DMS79 (cell line): ENCODE measurements around the gene TRABD2B.

Source experiments
- DNase-seq: peaks from one replicate; lab custom pipeline; 2025; lab: John Stamatoyannopoulos, UW

Gene TRABD2B

DNA sequence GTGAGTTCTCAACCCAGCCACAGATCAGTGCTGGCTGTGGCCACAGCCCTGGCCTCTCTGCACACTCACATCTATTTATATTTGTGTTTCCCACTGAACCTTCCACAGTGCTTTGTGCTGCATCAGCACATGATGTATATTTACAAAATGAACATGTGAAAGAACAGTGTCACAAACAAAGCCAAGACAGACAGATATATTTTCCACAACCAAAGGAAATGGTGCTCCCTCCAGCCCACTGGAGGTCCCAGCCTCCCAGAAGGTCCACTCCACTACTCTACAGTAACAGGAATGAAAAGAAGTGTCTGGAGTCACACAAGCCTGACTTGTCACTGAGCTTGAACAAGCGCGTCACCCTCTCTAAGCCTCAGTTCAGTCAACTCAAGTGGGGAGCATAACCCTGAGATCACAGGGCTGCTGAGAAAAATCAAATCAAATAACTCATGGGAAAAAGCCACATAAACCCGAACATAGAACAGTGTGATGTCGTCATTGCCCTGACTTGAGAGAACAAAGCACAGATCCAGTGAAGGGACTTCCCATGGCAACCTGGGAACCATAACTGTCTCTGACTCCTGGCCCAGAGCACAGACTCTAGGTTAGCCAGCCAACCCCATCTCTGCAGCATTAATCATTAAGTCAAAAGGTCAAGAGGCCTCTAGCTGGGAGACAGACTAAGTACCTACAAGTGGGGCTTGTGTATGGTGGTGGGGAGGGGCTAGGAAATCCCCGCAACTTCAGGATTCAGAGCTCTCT is 121.2 kb downstream of the TRABD2B start:
- peak; percentile 87 for DNase-seq

DNA sequence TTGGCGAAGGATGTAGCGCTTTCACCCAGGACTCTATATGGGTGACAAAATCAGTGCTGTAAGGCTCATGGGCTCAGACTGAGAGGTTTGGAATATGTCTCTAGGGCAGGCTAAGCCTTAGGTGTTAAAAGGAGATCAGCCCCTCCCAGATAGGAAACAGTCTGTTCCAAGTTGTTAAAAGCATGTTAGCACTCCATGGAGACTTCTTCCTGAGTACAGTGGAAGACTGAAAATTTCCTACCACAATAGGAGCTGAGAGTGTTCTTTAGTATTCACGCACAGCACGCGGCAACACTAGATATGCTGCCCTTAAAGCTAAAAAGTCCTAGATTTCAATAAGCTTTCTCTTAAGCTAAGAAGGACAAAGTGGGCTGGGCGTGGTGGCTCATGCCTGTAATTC is 122.1 kb downstream of the TRABD2B start:
- no peak for DNase-seq

DNA sequence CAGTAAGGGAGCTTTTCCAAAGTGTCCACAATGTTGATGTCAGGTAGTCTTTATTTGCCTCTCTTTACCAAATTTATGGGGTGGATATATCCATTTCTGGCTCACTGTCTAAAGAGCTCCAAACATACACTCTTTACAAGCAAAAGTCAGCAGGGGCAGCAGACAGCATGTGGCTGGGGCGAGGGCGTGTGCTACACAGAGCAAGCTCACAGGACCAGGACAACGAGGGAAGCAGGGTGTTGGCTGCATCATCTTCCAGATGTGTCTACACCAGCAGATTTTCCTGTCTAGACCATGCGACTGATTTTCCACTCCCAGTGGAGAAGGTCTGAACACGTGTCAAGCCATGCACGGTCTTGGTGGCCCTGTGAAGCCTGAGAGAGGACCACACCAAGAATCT is 123.8 kb downstream of the TRABD2B start:
- DNase-seq = no peak

DNA sequence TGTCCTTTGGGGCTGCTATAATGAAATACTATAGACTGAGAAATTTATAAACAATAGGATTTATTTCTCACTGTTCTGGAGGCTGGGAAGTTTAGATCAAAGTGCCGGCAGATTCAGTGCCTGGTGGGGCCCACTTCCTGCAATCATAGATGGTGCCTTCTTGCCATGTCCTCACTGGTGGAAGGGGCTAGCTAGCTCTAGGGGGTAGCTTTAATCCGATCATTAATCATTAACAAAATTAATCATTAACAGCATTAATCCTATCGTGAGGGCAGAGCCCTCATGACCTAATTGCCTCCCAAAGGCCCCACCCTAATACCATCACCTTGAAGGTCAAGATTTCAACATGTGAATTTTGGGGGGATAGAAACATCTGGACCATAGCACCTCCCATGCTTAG is 124.3 kb downstream of the TRABD2B start:
- no peak for DNase-seq

DNA sequence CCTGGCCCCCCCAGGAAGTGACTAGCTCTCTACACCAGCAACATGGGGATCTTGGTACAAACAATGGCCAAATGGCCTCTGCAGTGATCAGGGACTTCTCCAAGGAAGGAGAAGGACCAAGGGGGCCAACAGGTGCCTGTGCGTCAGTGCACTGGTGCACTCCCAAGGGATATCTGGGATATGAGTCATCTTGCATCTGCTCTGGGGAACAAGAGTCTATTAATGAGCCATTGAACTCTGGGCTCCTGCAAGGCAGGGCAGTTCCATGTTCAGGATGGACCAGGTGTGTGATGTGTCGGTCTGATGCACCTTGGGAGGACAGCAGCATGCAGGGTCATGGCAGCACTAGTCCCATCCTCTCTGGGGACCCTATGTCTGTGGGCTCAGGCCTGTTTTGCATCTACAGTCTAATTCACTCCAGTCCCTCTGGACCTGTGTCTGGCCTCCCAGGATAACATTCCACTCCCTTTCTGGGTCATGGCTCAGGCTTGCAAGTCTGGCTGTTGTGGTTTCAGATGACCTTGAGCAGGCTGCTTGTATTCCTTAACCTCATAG is 125.3 kb downstream of the TRABD2B start:
- peak; percentile 12 for DNase-seq

DNA sequence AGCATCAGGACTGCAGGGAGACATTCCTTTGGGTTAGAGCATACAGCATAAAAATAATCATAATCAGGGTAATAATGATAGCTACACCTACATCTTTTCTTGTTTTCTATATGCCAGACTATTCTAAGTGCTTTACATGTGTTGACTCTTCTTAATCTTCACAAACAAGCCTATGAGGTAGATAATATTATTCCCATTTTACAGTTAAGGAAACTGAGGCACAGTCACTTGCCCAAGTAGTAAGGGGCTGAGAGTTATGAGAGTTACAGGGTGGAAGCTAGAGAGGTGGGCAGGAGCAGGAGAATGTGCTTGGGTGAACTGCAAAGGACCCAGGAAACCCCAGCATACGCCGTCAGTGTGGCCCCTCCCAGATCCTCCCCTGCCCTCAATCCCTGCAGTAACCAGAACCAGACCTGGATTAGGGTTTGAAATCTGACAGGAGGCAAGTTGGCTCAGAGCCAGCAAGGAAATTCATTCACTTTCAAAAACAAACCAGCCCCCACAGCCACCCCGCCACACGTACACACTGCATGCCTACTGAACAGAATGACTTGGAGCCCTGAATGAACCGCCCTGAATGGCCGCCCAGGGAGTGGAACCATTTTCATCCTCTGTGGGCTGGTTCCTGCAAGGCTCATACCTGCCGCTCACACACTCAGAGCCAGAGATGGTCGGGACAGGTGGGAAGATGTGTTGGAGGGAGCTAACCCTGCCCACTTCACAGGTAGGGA is 126.1 kb downstream of the TRABD2B start:
- no peak for DNase-seq

DNA sequence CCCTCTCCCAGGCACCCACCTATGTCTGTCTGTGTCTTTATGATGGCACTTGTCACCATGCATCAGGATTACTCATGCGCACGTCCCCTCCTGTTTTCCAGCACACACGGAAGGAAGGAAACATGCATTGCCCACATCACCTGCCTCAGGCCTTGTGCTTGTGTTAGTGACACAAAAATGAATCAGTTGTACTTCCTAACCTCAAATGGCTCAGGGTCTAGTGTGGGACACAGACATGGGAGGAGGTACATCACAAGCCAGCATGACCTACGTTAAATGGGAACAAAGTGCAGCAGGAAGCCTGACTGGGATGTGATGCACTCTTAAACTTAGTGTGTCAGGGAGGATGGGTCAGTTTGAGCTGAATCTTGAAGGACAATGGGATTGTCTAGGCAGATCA is 126.7 kb downstream of the TRABD2B start:
- no peak for DNase-seq

DNA sequence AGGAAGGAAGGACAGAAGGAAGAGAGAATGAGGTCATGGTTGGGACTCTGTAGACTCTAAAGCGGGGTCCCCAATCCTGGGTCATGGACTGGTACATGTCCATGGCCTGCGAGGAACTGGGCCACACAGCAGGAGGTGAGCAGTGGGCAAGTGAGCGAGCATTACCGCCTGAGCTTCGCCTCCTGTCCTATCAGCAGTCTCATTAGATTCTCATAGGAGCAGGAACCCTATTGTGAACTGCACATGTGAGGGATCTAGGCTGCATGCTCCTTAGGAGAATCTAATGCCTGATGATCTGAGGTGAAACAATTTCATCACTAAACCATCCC is 128.9 kb downstream of the TRABD2B start:
- no peak for DNase-seq

DNA sequence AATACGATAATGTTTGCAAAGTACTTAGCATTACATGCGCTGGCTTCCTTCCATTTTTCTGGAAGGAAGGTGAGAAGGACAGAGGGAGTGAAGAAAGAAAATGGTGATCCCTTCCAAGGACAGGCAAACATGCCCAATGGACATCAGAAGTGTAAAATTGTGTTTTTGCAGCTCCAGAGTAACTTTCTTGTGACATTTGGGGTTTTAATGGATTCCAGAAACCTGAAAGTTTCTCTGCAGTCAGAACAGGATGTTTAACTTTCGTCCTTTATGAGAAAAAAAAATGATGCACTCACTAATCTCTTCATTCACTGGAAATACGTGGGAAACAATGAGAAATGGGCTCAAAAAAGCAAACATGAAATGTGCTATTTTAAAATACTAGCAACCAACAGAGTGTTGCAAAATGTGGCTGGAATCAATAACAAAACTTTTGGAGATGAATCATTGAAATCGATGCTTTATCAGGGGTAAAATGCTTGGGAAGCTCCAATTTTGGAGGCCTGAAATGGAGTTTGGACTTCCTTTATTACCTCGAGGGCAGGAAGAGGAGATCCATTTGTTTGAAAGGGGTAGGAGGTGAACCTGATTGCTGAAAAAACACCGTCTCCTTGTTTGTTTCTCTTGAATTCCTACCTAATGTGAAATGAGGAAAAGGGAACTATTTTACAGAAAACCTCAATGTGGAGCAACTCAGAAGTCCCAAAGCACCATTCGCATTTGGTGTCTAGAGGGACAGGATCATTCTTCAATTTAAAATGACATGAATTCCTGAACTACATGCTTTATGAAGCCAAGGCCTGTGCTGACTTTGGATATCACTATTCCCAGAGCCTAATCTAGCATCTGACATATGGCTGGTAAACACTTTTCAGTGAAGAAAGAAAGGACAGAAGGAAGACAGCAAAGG is 129.5 kb downstream of the TRABD2B start:
- no peak for DNase-seq

DNA sequence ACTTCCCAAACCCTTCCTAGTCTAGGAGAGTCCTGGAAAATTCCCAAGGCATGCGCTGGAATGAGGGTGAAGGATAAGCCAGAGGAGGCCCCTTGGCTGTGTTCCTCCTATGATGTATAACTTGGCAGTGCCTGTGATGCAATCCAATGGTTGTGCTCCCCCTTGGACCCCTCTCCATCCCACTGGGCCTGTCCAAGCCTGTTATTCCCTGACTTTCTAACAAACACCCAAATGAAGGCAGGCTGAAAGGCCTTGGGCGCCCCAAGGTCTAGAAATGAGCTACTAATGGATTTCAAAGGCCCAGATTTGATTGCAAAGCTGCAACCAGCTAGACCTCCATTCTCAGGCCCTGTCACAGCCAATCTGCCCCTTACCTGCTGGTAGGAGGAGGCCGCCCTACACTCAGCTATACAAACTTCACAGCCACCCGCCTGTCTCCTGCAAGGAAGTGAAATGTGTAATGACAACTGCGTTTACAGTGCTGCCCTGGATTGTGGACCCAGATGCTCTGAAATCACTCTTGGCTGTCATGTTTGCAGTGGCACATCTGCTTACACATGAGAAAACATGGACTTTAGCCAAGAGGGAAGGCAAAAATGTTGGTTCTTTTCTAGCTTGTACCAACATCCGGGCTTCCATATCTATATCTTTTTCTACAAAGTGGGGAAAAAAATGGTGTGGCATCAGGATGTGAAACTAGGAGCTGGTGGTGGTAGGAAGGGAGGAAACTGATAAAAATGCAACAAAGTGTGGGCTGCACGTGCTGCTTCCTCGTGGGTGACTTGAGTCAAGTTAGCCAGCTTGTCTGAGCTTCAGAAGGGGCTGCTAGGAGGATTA is 130.4 kb downstream of the TRABD2B start:
- DNase-seq = no peak

DNA sequence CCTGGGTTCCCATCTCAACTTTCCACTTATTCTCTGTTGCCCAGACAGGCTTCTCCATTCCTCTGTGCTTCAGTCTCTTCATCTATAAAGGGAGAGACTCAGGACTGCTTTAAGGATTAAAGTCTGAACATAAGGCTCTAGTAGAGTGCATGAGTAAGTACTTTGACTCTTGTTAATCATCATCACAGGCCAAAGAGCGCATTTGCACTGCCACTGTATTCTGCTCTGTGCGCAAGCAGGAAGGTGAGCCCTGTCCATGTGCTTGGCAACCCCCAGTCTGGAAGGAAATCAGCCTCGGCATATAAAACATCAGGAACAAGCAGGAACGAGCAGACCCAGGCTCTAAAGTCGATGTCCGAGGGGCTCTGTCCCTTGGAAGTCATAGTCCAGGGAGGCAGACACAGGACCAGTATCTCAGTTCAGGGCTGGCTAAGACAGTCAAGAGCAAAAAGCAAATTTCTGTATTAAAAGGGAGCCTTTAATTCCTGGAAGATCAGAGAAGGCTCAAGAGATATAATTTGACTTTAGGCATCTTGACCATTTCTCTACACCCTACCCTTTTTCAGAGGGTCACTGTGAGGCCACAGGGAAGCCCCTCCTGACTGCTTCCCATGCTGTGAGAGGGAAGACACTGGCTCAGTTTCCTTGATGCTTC is 131.2 kb downstream of the TRABD2B start:
- DNase-seq = no peak

DNA sequence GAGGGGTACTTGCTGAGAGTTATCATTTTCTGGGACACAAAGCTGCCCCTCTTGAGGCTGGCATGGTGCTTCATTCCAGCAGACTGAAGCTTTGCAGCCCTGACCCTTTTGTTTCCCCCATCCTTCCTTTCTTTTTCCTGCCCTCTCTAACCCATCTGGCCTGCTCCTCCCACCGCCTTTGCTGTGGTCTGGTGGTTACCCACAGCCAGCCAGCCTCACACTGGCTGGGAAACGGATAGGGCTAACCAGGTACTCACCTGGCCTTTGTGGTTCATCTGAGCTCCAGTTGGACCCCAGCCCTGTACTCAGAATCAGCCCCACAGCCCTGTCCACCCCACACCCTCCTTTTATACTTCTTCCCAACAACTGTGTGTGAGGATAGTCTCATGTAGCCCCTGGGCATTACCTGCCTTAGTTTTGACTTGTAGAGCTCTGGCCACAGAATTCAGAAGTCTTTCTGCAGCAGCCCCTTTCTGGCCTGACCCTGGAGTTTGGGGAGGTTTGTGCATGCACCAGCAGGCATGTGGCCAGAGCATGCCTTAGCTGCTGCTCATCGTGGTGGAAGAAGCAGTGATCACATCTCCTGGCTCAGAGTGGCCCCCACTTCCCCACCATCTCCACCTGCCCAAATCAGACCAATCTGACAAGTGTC is 138.0 kb downstream of the TRABD2B start:
- no peak for DNase-seq

DNA sequence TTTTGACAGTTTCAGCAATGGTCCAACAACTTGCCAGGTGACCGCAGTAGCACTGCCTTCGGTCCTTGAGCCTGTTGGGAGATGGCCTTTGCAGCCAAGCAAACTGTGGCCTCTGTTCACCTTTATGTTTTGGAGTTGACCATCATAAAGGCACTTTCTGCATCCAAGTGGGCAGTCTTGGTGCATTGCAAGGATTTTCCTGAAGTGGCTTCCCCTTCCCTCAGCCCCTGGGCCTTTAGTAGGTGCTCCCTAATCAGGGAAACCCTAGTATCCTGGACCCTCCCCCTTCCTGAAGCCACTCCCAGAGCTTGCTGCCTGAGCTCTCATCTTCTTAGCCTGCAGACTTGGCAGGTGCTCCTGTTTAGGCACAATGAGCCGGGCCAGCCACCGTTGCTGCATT is 140.2 kb downstream of the TRABD2B start:
- DNase-seq = no peak

DNA sequence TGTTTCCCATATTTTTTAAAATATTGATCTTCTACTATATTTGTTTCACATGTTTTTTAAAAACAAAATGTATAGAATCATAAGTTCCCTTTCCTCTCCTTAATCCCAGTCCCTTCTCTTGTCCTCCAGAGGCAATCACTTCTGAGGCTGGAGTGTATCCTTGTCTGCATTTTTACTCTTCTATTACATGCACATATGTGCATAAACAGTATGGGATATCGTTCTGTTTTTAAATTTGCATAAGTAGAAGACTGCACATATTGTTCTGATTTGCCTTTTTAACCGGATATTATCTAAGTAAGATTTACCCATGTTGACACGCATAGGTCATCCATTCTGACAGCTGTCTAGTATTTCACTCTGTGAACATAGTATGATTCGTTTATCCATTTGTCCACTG is 142.0 kb downstream of the TRABD2B start:
- DNase-seq = no peak

DNA sequence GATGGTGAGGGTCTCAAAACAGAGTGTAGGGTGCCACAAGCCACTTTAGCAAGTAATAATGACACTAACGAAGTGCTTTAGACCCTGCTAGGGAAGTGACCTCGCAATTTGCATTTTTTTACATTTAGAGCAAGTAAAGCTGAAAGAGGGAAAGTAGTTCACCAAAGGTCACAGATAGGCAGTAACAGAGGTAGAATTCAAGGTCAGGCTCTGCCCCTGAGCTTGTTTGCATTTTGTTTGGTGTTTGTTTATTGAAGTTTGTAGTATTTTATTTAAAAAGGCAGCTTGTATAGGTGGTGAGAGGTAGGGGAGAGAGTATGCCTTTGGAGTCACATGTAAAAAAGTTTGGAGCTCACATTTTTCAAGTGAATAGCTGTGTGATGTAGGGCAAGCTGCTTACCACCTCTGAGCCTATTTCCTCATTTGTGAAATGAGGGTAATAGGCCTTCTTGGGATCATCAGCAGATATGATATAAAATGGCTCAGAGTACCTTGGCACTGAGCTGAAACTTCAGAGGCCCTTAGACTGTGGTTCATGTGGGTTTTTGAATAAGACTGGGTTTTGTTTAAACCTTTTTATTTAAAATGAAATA is 142.5 kb downstream of the TRABD2B start:
- DNase-seq = no peak

DNA sequence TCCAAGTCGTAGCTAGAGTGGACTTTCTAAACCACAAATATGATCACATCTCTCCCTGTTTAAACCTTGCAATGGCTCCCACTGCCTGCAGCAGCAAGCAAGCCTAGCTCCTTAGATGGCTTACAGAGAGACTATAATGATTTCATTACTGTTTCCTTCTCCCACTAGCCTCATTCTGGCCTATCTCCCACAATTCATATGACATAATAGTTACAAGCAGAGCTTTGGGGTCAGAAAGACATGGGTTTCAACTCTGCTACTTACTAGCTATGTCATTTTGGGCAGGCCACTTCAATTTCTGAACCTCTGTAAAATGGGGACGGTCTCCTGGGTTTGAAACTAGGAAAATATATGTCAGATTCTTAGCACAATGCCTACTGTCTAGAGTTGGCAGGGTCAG is 143.3 kb downstream of the TRABD2B start:
- no peak for DNase-seq

DNA sequence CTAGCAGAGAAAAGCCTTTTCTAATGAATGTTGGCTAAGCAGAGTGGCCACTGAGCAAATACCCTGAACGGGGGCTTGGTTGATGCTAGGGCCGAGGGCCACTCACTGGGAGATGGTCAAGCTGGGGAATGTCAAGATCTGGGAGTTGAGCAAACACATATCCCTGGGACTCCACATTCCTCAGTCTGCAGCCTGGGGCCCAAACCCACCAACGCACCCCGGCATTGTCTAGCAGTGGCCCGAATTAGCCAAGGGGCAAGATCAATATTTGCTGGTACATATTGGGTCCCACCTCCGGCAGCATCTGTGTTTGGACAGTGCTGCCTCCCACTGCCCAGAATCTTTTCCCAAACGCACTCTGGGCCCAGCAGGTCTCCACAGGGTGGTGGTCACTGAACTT is 144.1 kb downstream of the TRABD2B start:
- no peak for DNase-seq

DNA sequence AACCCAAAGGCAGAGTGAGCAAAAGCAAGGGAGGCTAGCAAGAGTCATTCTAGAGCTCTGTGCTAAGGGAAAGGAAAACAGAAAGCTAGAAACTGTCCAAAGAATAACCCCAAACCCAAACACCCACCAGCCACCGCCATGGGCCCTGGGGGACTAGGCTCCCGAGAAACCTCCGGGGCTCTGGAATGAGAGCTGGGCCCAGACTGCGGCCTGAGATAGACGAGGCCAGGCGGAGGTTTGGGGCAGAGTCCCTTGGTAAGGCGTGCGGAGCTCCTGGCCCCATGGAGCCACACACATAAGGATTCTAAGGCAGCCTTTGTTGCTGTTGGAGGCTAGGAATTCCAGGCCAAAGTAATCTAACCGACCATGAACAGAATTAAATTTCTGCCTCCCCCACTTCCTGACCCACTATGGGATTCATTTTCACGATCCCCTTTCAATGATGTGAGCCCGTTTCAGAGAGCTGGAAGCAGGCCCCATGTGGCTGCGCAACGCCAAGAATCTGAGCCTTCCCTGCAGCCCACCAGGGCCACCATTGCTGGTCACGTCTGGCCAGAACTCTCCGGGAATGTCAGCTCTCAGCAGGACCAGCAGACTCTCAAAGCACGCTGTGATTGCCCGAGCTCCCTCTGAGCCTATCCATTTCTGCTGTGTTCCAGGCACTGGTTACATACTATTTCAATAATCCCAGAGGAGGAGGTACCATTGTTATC is 145.0 kb downstream of the TRABD2B start:
- no peak for DNase-seq

DNA sequence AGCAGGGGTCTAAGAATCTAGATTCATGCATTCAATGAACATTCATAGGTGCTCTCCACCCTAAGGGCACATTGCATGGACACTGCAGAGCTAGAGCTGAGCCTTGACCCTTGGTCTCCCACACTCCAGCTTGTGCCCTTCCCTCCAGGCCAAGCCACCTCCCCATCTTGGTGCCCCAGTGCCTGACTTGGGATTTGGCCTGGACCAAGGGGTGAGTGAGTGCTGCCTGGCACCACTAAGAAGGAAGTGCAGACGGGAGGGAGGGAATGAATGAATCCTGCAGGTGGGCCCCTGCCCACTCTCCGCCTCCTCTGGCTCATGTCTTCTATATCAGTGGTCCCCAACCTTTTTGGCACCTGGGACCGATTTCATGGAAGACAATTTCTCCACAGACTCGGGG is 146.7 kb downstream of the TRABD2B start:
- DNase-seq = no peak
